ENCODE results near the gene QRFP. TPM values are rescaled to one million over a fixed set of nuclear protein-coding genes. Genes with fewer than 3 reads are reported as not detected.

Gene QRFP
- total and polyA plus RNA-seq, 5 donors: 0.05 TPM; not detected in 4

DNA sequence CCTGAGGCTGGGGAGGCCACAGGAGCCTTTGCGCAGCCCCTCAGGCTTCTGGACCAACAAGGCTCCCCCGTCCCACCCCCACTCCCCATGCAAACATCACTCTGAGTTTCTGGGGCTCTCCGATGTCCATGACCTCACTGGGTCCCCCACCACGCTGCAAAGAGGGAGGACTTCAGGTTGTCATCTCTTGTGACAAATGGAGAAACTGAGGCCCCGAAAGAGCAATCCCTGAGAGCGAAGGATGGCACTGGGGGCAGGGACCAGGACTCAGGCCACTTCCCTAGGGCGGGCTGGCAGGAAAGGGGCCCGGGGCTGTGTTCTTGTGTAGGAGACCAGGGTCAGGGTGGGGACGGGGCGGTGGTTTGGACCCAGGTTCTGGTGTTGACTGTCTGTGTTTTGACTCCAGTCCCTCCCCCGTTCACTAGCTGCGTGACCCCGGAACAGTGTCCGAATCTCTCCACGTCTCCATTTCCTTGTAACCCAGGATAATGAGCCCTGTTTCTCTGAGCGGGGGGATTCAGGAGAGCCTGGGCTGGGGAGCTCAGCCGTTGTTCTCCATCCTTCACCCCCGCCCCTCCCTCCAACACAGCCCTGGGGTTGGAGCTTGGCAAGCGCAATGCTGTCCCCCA lies 28.6 kb upstream of the QRFP start:
- 80% methylated on average over 19 of the region's 19 CpGs for WGBS
- Histone ChIP-seq H3K4me1 (ENCODE audit: control insufficient read depth, insufficient read depth, low read length) (no peaks in the 10 kb centered on the region), H3K4me3 (ENCODE audit: low read length) (no peak overlapping the region), H3K27me3 (ENCODE audit: control insufficient read depth, insufficient read depth) (no peaks in the 10 kb centered on the region), H3K27ac (ENCODE audit: low read length) (no peak overlapping the region), H3K9me3 (ENCODE audit: control insufficient read depth, low read length) (no peaks in the 10 kb centered on the region)
- ATAC-seq (no peak), DNase-seq (peak in 2 of 3 donors; percentile 27 to 42)
- intact Hi-C loops (cut with DNase I): no loop called here

DNA sequence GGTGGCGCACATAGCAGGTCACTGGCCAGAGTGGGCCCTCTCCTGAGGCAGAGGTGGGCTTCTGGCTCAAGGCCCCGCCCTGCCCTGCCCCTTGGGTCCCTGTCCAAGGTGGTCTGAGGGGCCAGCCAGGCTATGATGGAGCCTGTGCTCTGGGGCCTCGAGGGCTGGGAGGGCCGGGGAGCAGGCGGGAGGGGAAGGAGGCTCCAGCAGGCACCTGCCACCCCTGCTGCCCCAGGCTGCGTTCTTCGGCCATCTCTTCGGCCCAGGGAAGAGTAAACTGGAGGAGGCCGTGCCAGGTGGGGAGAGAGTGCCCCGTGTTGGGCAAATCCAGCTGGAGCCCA lies 27.8 kb upstream of the QRFP start:
- WGBS: 86% methylated on average over 10 of the region's 10 CpGs
- intact Hi-C loops (cut with DNase I): no loop called here
- Histone ChIP-seq H3K27ac (ENCODE audit: low read length) (no peak overlapping the region), H3K4me3 (ENCODE audit: low read length) (no peak overlapping the region), H3K9me3 (ENCODE audit: control insufficient read depth, low read length) (no peaks in the 10 kb centered on the region), H3K27me3 (ENCODE audit: control insufficient read depth, insufficient read depth) (no peaks in the 10 kb centered on the region), H3K4me1 (ENCODE audit: control insufficient read depth, insufficient read depth, low read length) (no peaks in the 10 kb centered on the region)
- peak in 2 of 3 donors; percentile 30 to 41 for DNase-seq
- ATAC-seq: no peak

DNA sequence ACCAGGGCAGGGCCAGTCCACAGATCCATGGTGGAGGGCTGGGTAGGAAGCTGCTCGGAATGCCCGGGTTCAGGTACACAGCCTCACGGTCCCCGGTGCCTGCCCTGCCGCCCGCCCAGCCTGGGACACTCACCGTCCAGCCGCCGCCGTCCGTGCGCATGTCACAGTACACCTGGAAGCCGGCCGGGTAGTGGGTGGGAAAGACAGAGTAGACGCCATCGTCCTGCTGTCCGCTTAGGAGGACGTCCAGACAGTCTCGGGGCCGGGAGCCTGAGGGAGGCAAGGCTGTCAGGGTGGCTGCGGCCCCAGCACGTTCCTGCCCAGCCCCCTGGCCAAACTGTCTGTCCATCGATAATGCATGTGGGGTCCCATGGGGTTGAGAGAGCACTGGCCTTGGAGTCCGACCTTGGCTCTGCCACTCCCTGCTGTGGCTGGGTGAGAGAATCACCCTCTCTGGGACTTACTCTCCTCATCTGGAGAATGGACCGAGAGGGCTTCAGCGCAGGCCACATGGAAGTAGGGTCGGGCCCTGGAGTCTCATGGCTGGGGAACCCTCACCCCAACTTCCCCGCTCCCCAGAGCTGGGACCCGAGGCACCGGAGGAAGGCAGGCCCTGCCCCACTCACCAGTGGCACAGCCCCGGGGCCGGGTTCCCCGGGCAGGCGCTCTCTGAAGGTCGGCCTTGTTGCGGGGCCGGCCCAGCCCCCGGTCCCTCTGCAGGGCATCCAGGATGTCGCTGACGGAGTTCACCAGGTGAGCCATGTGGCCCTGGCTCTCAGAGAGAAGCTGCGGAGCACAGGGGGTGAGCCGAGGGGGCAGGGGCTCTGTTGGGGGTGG lies 27.2 kb upstream of the QRFP start:
- no peak for ATAC-seq
- Histone ChIP-seq H3K4me3 (ENCODE audit: low read length) (no peak overlapping the region), H3K27me3 (ENCODE audit: control insufficient read depth, insufficient read depth) (no peaks in the 10 kb centered on the region), H3K4me1 (ENCODE audit: control insufficient read depth, insufficient read depth, low read length) (no peaks in the 10 kb centered on the region), H3K27ac (ENCODE audit: low read length) (no peak overlapping the region), H3K9me3 (ENCODE audit: control insufficient read depth, low read length) (no peaks in the 10 kb centered on the region)
- peak in 2 of 3 donors; percentile 24 to 52 for DNase-seq
- WGBS: 85% methylated on average over 42 of the region's 42 CpGs
- intact Hi-C loops (cut with DNase I): no loop called here

GRCh38 chr9:130922893-130923610 lies 26.4 kb upstream of the QRFP start:
- ATAC-seq (no peak), DNase-seq (peak in 1 of 3 donors; percentile 41)
- H3K27ac ChIP-seq (ENCODE audit: low read length): no peak overlapping the region
- H3K4me3 ChIP-seq (ENCODE audit: low read length): no peak overlapping the region
- intact Hi-C loops (cut with DNase I): no loop called here
- H3K9me3 ChIP-seq (ENCODE audit: control insufficient read depth, low read length): no peaks in the 10 kb centered on the region
- WGBS: 77% methylated on average over 16 of the region's 16 CpGs
- no peaks in the 10 kb centered on the region for H3K4me1 ChIP-seq (ENCODE audit: control insufficient read depth, insufficient read depth, low read length)
- no peaks in the 10 kb centered on the region for H3K27me3 ChIP-seq (ENCODE audit: control insufficient read depth, insufficient read depth)

DNA sequence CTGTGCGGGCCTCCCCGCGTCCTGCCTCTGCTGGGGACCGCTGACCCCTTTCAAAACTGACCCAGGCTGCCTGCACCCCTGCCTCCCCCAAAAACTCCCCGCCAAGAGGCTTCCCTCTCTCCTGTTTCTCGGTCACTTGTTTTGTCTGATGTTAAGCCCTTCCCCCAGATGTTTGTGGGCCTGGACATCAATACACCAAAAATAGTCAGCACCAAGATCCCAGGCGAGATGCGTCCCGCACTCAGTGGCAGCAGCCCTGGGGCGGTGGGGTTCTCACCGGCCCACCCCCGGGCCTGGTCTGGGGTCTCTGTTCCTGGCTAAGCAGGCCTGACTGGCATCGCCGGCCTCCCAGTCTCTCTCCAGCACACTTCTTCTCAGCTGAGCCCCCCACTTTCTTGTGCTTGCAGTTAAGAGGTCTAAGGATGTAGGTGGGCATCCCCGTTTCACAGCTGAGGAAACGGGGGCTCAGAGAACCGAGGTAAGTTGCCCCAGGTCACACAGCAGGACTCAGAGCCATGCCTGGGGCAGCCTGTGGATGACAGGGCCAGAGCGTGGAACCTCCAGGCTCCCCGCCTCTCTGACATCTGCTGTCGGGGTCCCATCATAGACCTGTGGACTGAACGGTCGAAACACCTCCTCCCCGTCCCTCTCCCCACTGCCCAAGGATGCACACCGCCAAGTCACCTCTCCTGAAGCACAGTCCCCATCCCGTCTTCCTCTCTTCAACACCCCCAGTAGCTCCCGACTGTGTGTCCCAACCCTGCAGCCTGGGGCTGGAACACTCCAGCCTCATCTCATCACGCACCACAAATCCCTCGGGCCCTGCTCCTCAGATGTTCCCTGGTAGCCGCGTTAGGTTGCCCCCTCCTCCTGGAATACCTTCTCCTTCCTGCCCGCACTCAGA lies 25.6 kb upstream of the QRFP start:
- no peak for ATAC-seq
- DNase-seq: no peak
- intact Hi-C loops (cut with DNase I): no loop called here
- Histone ChIP-seq H3K4me1 (ENCODE audit: control insufficient read depth, insufficient read depth, low read length) (no peaks in the 10 kb centered on the region), H3K9me3 (ENCODE audit: control insufficient read depth, low read length) (no peaks in the 10 kb centered on the region), H3K27me3 (ENCODE audit: control insufficient read depth, insufficient read depth) (no peaks in the 10 kb centered on the region), H3K27ac (ENCODE audit: low read length) (no peak overlapping the region), H3K4me3 (ENCODE audit: low read length) (no peak overlapping the region)
- WGBS: 79% methylated on average over 31 of the region's 31 CpGs

GRCh38 chr9:130921300-130921988 lies 24.8 kb upstream of the QRFP start:
- ATAC-seq (no peak), DNase-seq (no peak)
- 57% methylated on average over 29 of the region's 29 CpGs for WGBS

DNA sequence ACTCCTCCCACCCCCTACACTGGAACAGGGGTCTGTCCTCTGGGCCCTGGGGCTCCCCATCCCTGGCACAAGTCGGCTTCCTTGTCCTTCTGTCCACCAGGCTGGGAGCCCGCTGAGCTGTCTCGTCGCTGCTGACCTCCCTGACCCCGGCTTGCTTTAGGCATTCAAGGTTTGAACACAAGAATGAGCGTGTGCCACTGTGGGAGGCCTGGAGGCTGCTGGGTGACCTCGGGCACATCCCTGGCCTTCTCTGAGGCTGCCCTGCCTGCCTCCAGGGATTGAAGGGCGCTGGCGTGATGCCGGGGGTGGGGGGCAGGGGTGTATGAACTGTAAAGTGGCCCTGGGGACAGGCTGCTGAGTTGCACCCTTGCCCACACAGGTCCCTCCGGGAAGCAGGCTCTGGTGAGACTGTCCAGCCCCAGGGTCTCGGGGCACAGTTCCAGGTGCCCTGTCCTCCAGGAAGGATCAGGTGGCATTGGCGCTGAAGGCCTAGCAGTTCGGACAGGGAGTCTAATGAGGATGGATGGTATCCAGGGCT lies 24.2 kb upstream of the QRFP start:
- H3K27me3 ChIP-seq (ENCODE audit: control insufficient read depth, insufficient read depth): no peaks in the 10 kb centered on the region
- whole genome bisulfite sequencing: 74% methylated on average over 14 of the region's 14 CpGs
- intact Hi-C loops (cut with DNase I): no loop called here

More at GRCh38 chr9:130921300-130921988, 24.8 kb upstream of the QRFP start:
- H3K27me3 ChIP-seq (ENCODE audit: control insufficient read depth, insufficient read depth): no peaks in the 10 kb centered on the region
- H3K27ac ChIP-seq (ENCODE audit: low read length): no peak overlapping the region
- H3K4me1 ChIP-seq (ENCODE audit: control insufficient read depth, insufficient read depth, low read length): no peaks in the 10 kb centered on the region
- no peak overlapping the region for H3K4me3 ChIP-seq (ENCODE audit: low read length)
- H3K9me3 ChIP-seq (ENCODE audit: control insufficient read depth, low read length): no peaks in the 10 kb centered on the region
- intact Hi-C loops (cut with DNase I): no loop called here

DNA sequence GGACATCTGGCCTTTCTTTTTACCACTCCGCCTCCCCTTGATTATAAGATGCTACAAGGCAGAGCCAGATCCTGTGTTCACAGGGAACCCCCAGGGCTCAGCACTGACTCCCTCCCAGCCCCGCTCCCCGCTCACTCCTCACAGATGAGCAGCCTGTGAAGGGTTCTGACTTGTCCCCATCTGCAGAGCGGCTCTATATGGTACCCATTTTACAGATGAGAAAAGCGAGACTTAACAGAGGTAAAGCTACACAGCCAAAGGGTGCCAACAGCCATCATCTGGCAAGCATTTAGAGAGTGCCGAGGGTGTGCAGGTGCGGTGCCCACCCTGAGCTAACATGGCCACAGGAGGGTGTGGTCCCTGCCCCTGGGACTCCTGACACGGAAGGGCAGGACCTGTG lies 23.6 kb upstream of the QRFP start:
- no peak for DNase-seq
- Histone ChIP-seq H3K4me3 (ENCODE audit: low read length) (no peak overlapping the region), H3K4me1 (ENCODE audit: control insufficient read depth, insufficient read depth, low read length) (no peaks in the 10 kb centered on the region), H3K9me3 (ENCODE audit: control insufficient read depth, low read length) (no peaks in the 10 kb centered on the region), H3K27me3 (ENCODE audit: control insufficient read depth, insufficient read depth) (no peaks in the 10 kb centered on the region), H3K27ac (ENCODE audit: low read length) (no peak overlapping the region)
- intact Hi-C loops (cut with DNase I): no loop called here
- 93% methylated on average over 8 of the region's 8 CpGs for WGBS
- no peak for ATAC-seq

More for the DNA sequence above, 24.2 kb upstream of the QRFP start:
- ATAC-seq: no peak
- Histone ChIP-seq H3K4me3 (ENCODE audit: low read length) (no peak overlapping the region), H3K27ac (ENCODE audit: low read length) (no peak overlapping the region), H3K9me3 (ENCODE audit: control insufficient read depth, low read length) (no peaks in the 10 kb centered on the region), H3K4me1 (ENCODE audit: control insufficient read depth, insufficient read depth, low read length) (no peaks in the 10 kb centered on the region)
- no peak for DNase-seq

DNA sequence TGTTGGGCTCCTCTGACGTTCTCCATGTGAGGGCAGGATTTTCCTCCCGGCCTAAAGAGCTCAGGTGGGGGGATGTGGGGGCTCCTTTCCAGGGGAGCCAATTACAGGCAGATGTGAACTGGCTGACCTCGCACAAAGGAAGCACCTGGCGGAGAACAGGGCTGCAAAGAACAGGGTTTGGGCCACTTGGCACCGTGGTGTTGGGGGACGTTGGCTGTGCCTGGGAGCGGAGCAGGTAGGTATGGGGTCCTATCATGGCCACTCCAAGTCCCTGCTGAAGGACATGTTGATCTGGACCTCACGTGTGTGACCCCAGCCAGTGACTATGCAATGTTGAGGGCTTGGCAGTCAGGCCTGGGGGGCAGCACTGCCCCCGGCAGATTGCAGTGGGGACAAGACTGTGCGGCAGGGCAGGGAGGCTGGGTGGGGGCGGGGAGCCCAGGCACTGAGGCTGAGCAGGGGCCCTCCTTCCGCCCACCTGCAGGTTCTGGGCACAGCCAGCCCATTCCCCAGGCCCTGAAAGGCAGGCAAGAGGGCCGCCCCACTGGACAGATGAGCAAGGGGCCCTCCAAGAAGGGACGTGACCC lies 23.0 kb upstream of the QRFP start:
- intact Hi-C loops (cut with DNase I): no loop called here

More for the DNA sequence above, 23.0 kb upstream of the QRFP start:
- ATAC-seq (no peak), DNase-seq (no peak)
- no peak overlapping the region for H3K27ac ChIP-seq (ENCODE audit: low read length)
- H3K4me1 ChIP-seq (ENCODE audit: control insufficient read depth, insufficient read depth, low read length): no peaks in the 10 kb centered on the region
- no peaks in the 10 kb centered on the region for H3K27me3 ChIP-seq (ENCODE audit: control insufficient read depth, insufficient read depth)
- 80% methylated on average over 14 of the region's 14 CpGs for WGBS
- H3K4me3 ChIP-seq (ENCODE audit: low read length): no peak overlapping the region
- no peaks in the 10 kb centered on the region for H3K9me3 ChIP-seq (ENCODE audit: control insufficient read depth, low read length)
